HCT116 (cell line): ENCODE measurements around the gene STAT4. TPM values are rescaled to one million over a fixed set of nuclear protein-coding genes. Genes with fewer than 3 reads are reported as not detected.

Source experiments
- ATAC-seq: fragments of 200-7000 bp; cut with Tn5 transposase; 2 replicates; pipeline ENCODE4 v1.9.1; 2020; ENCODE audit warnings: mild to moderate bottlenecking, moderate library complexity
- BruUV-seq: library from RNA; stranded (reverse); fragments of 400-500 nt; replicated peaks from 2 replicates; lab custom pipeline; 2021; lab: Mats Ljungman, UMichigan
- CTCF ChIA-PET: fragments of 300-600 bp; sonication (Branson Sonifier 250); formaldehyde crosslinking; loops from one replicate; lab custom pipeline; 2021; ENCODE audit warnings: antibody characterized with exemption; lab: Charles Lee
- POLR2A ChIA-PET: fragments of 300-600, 350-600 bp; sonication (Branson Sonifier 250); formaldehyde crosslinking; loops from one replicate; lab custom pipeline; 2021; ENCODE audit warnings: antibody characterized with exemption; lab: Charles Lee
- RAD21 ChIA-PET, 2 experiments: fragments of 300-600 bp; sonication (Branson Sonifier 250); formaldehyde crosslinking; loops; one replicate each; lab custom pipeline; 2023; ENCODE audit warnings: low total read pairs in 2 of 2; ENCODE audit not compliant: uncharacterized antibody in 2 of 2, unreplicated experiment in 2 of 2, low non-redundant PET in 1 of 2; lab: Charles Lee
- DNase-seq: peaks from one replicate; pipeline ENCODE4 v3.0.0-alpha.2; 2010; ENCODE audit warnings: low read depth, low spot score
- H2AFZ ChIP-seq: fragments of 200-600 bp; shearing (Covaris generic), sonication (generic); 2 replicates; pipeline ENCODE4 v1.6.1; 2017; ENCODE audit warnings: low read depth, mixed run types, mixed read lengths, antibody characterized with exemption, low read length; ENCODE audit not compliant: poor library complexity, severe bottlenecking
- H3K27ac ChIP-seq: 2 replicates; pipeline ENCODE4 v1.5.1; 2012; ENCODE audit warnings: low read depth, low read length
- H3K27me3 ChIP-seq: fragments of 200-600 bp; sonication (generic); 2 replicates; pipeline ENCODE4 v1.6.1; 2016; ENCODE audit warnings: mixed run types, low read length, mixed read lengths; ENCODE audit not compliant: insufficient read depth
- H3K36me3 ChIP-seq, 2 experiments: fragments of 200-500 bp in 1 of 2; fragments of 200-600 bp in 1 of 2; sonication (Bioruptor generic) in 1 of 2; sonication (generic) in 1 of 2; 2 replicates each; pipeline versions ENCODE4 v1.5.1 to v1.6.1; 2014 to 2016; ENCODE audit warnings: low read length in 2 of 2, inconsistent platforms in 1 of 2, mixed read lengths in 1 of 2, mixed run types in 1 of 2; ENCODE audit not compliant: insufficient read depth in 2 of 2, control insufficient read depth in 1 of 2
- H3K4me1 ChIP-seq, 2 experiments: fragments of 200-600 bp in 1 of 2; sonication (generic) in 1 of 2; 2 replicates each; pipeline versions ENCODE4 v1.5.1 to v1.6.1; 2012 to 2017; ENCODE audit warnings: low read length in 2 of 2, inconsistent platforms in 1 of 2, mild to moderate bottlenecking in 1 of 2, mixed read lengths in 1 of 2, mixed run types in 1 of 2, moderate library complexity in 1 of 2; ENCODE audit not compliant: insufficient read depth in 2 of 2, control insufficient read depth in 1 of 2
- H3K4me2 ChIP-seq: fragments of 200-600 bp; sonication (generic); 2 replicates; pipeline ENCODE4 v1.6.1; 2017; ENCODE audit warnings: mixed run types, low read length, mixed read lengths
- H3K4me3 ChIP-seq, 2 experiments: fragments of 200-600 bp in 1 of 2; sonication (generic) in 1 of 2; replicated peaks in 1 of 2; 2 replicates each; pipeline ENCODE4 v1.5.1; 2011 to 2016; ENCODE audit warnings: low read length in 2 of 2, control low read depth in 1 of 2, low read depth in 1 of 2, mild to moderate bottlenecking in 1 of 2, mixed read lengths in 1 of 2, mixed run types in 1 of 2
- H3K79me2 ChIP-seq: fragments of 200-600 bp; sonication (generic); 2 replicates; pipeline ENCODE4 v1.6.1; 2017; ENCODE audit warnings: mild to moderate bottlenecking, mixed run types, low read length, moderate library complexity, mixed read lengths; ENCODE audit not compliant: insufficient read depth
- H3K9ac ChIP-seq: fragments of 200-600 bp; sonication (generic); 2 replicates; pipeline ENCODE4 v1.6.1; 2016; ENCODE audit warnings: low read length, mixed read lengths
- H3K9me2 ChIP-seq: fragments of 200-600 bp; sonication (generic), shearing (Covaris generic); 2 replicates; pipeline ENCODE4 v1.6.1; 2017; ENCODE audit warnings: mixed run types, mild to moderate bottlenecking, moderate library complexity; ENCODE audit not compliant: insufficient read depth
- H3K9me3 ChIP-seq, 2 experiments: fragments of 200-500 bp in 1 of 2; fragments of 200-600 bp in 1 of 2; sonication (Bioruptor generic) in 1 of 2; sonication (generic) in 1 of 2; 2 replicates each; pipeline ENCODE4 v1.6.1; 2014 to 2017; ENCODE audit warnings: low read length in 2 of 2, mixed read lengths in 2 of 2, inconsistent platforms in 1 of 2, low read depth in 1 of 2, mild to moderate bottlenecking in 1 of 2, mixed run types in 1 of 2, moderate library complexity in 1 of 2; ENCODE audit not compliant: control insufficient read depth in 1 of 2, insufficient read depth in 1 of 2
- H4K20me1 ChIP-seq: fragments of 200-600 bp; sonication (generic), shearing (Covaris generic); 2 replicates; pipeline ENCODE4 v1.6.1; 2017; ENCODE audit warnings: mixed run types, mild to moderate bottlenecking, moderate library complexity; ENCODE audit not compliant: insufficient read depth
- CBX3 ChIP-seq: IDR thresholded peaks from 2 replicates; pipeline ENCODE4 v1.6.1; 2012; ENCODE audit warnings: low read depth
- CEBPB ChIP-seq: IDR thresholded peaks from 2 replicates; pipeline ENCODE4 v1.6.1; 2012; ENCODE audit warnings: low read depth
- EGR1 ChIP-seq: IDR thresholded peaks from 2 replicates; pipeline ENCODE4 v1.6.1; 2012; ENCODE audit warnings: low read depth
- JUND ChIP-seq: IDR thresholded peaks from 2 replicates; pipeline ENCODE4 v1.6.1; 2012
- POLR2A ChIP-seq: IDR thresholded peaks from 2 replicates; pipeline ENCODE4 v1.7.0; 2011; ENCODE audit warnings: borderline replicate concordance; ENCODE audit not compliant: insufficient read depth, insufficient read length; ENCODE audit errors: extremely low read depth
- RAD21 ChIP-seq: IDR thresholded peaks from 2 replicates; pipeline ENCODE4 v1.6.1; 2012; ENCODE audit warnings: low read depth, mild to moderate bottlenecking
- SRF ChIP-seq: IDR thresholded peaks from 2 replicates; pipeline ENCODE4 v1.6.1; 2012; ENCODE audit warnings: low read depth
- ZNF274 ChIP-seq: fragments of 200-500 bp; sonication (Bioruptor generic); IDR thresholded peaks from 2 replicates; pipeline ENCODE4 v1.6.1; 2014; ENCODE audit warnings: mild to moderate bottlenecking, low read depth, low read length, inconsistent platforms
- intact Hi-C: fragments of 100-400 bp; cut with micrococcal nuclease; formaldehyde crosslinking; loops from 2 replicates; pipeline ENCODE4 v1.10.0; 2022
- total RNA-seq: library from RNA; stranded (reverse); gene quantifications from one replicate; pipeline ENCODE4 v1.2.1, GENCODE V29; 2021; ENCODE audit not compliant: unreplicated experiment
- TF ChIP-seq, protein P1 (sequence below), 3 experiments: fragments of 200-600 bp in 1 of 3; sonication (generic) in 1 of 3; IDR thresholded peaks in 2 of 3; conservative IDR thresholded peaks in 1 of 3; 2 replicates each; pipeline ENCODE4 v1.5.1; 2012 to 2017; ENCODE audit warnings: low read depth in 2 of 3, low read length in 2 of 3, antibody characterized with exemption in 1 of 3, borderline replicate concordance in 1 of 3, control low read depth in 1 of 3, mild to moderate bottlenecking in 1 of 3, mixed read lengths in 1 of 3, mixed run types in 1 of 3, moderate library complexity in 1 of 3; ENCODE audit not compliant: insufficient read depth in 1 of 3
- TF ChIP-seq, protein P2 (sequence below): IDR thresholded peaks from 2 replicates; pipeline ENCODE4 v1.6.1; 2011; ENCODE audit warnings: mild to moderate bottlenecking, low read length, moderate library complexity; ENCODE audit not compliant: insufficient replicate concordance; ENCODE audit errors: extremely low read depth
- TF ChIP-seq, protein P3 (sequence below): IDR thresholded peaks from 2 replicates; pipeline ENCODE4 v1.6.1; 2012

Gene STAT4
- total RNA-seq, 1 experiment from 2014 or later = 2.0 TPM

DNA sequence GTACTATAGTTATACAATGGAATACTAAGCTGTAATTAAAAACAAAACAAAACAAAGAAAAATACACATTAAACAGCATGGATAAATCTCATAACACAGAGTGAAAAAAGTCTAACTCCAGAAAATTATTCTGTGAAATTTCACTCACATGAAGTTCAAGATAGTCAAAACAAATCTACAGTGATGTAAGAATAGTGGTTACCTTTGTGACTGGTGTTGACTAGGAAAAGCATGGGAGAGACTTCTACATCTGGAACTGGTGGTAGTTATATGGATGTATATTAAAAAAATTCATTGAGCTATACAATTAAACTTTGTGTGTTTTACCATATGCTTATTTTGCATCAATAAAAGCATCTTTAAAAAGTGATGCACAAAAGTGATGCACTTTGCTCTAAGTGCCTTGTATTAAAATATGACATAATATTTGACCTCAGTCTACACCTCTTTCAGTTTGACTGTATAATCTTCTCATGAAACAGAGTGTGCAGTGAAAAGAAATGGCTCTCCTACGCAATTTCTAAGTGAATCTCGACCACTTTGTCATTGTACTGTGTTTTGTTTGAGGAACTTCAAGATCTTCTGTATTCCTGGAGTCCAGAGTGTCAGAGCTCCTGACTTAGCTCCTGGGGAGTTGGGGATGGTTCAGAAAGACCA, 28.0 kb downstream of the STAT4 start:
- Histone ChIP-seq H3K4me3 (no peak overlapping the region), H3K9me3 (no peaks in the 10 kb centered on the region), H3K9ac (no peak overlapping the region), H3K36me3 (no peaks in the 10 kb centered on the region), H3K4me2 (no peak overlapping the region), H3K27ac (no peak overlapping the region), H4K20me1 (no peaks in the 10 kb centered on the region), H2AFZ (no peak overlapping the region), H3K79me2 (no peaks in the 10 kb centered on the region), H3K27me3 (no peaks in the 10 kb centered on the region), H3K4me1 (no peaks in the 10 kb centered on the region), H3K9me2 (no peaks in the 10 kb centered on the region)
- ChIA-PET CTCF (no interaction called here), RAD21 (no interaction called here), POLR2A (no interaction called here)
- BruUV-seq = no TSS peak
- no peak for ATAC-seq
- no peak for DNase-seq
- TF ChIP-seq POLR2A (no peak), EGR1 (no peak)
- intact Hi-C loops = no loop called here

DNA sequence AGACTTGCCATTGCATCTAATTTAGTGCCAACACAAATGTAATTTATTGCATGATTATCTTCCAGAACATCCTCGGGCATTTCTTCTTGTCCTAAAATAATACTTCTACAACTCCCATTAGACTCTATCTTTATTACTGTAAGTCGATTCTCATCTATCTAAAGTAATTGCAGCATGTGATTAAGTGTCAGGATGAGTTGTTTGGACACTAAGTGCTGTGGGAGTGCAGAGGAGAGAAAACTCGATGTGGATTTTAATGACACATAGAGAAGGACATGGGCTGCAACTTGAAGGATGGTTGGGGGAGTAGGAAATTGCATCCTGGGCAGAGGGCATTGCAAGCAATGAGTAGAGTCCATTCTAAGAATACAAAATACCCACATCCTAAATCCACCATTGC, 33.5 kb downstream of the STAT4 start:
- no peak for TF ChIP-seq JUND
- no peak for TF ChIP-seq SRF
- no peak for TF ChIP-seq EGR1
- TF ChIP-seq CBX3 = no peak
- TF ChIP-seq ZNF274 = no peak
- TF ChIP-seq CEBPB = no peak
- TF ChIP-seq RAD21 = no peak
- TF ChIP-seq, protein P1, sequence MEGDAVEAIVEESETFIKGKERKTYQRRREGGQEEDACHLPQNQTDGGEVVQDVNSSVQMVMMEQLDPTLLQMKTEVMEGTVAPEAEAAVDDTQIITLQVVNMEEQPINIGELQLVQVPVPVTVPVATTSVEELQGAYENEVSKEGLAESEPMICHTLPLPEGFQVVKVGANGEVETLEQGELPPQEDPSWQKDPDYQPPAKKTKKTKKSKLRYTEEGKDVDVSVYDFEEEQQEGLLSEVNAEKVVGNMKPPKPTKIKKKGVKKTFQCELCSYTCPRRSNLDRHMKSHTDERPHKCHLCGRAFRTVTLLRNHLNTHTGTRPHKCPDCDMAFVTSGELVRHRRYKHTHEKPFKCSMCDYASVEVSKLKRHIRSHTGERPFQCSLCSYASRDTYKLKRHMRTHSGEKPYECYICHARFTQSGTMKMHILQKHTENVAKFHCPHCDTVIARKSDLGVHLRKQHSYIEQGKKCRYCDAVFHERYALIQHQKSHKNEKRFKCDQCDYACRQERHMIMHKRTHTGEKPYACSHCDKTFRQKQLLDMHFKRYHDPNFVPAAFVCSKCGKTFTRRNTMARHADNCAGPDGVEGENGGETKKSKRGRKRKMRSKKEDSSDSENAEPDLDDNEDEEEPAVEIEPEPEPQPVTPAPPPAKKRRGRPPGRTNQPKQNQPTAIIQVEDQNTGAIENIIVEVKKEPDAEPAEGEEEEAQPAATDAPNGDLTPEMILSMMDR (IDR thresholded peaks at IDR 0.05 in 2 of 3, conservative IDR thresholded peaks at IDR 0.05 in 1 of 3; ENCODE audit: borderline replicate concordance in 1 of 3, insufficient read depth in 1 of 3, low read depth in 2 of 3, low read length in 2 of 3) = no peak
- TF ChIP-seq, protein P2, sequence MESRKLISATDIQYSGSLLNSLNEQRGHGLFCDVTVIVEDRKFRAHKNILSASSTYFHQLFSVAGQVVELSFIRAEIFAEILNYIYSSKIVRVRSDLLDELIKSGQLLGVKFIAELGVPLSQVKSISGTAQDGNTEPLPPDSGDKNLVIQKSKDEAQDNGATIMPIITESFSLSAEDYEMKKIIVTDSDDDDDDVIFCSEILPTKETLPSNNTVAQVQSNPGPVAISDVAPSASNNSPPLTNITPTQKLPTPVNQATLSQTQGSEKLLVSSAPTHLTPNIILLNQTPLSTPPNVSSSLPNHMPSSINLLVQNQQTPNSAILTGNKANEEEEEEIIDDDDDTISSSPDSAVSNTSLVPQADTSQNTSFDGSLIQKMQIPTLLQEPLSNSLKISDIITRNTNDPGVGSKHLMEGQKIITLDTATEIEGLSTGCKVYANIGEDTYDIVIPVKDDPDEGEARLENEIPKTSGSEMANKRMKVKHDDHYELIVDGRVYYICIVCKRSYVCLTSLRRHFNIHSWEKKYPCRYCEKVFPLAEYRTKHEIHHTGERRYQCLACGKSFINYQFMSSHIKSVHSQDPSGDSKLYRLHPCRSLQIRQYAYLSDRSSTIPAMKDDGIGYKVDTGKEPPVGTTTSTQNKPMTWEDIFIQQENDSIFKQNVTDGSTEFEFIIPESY = no peak
- TF ChIP-seq, protein P3, sequence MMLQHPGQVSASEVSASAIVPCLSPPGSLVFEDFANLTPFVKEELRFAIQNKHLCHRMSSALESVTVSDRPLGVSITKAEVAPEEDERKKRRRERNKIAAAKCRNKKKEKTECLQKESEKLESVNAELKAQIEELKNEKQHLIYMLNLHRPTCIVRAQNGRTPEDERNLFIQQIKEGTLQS = no peak
- CTCF ChIA-PET = no interaction called here
- H3K79me2 ChIP-seq = no peaks in the 10 kb centered on the region
- no peak overlapping the region for H3K27ac ChIP-seq
- no peak overlapping the region for H3K4me3 ChIP-seq
- H3K9me3 ChIP-seq = no peaks in the 10 kb centered on the region
- intact Hi-C loops = no loop called here
- no peaks in the 10 kb centered on the region for H4K20me1 ChIP-seq
- no peaks in the 10 kb centered on the region for H3K36me3 ChIP-seq
- RAD21 ChIA-PET = no interaction called here
- no peak overlapping the region for H2AFZ ChIP-seq
- H3K9ac ChIP-seq = no peak overlapping the region
- H3K27me3 ChIP-seq = no peaks in the 10 kb centered on the region
- H3K9me2 ChIP-seq = no peaks in the 10 kb centered on the region
- DNase-seq = no peak
- H3K4me1 ChIP-seq = no peaks in the 10 kb centered on the region
- ATAC-seq = no peak
- POLR2A ChIA-PET = no interaction called here
- no peak overlapping the region for H3K4me2 ChIP-seq
- no TSS peak for BruUV-seq
